Neural crest cell (in vitro differentiated cells): ENCODE data around the gene SHROOM4. TPM values are rescaled to one million over a fixed set of nuclear protein-coding genes. Genes with fewer than 3 reads are reported as not detected.

Source experiments
- DNase-seq: peaks from one replicate; pipeline ENCODE4 v3.0.0; 2021; ENCODE audit warnings: low read depth, mixed read lengths, low spot score
- H3K27ac Mint-ChIP-seq: one replicate; pipeline ENCODE4 v1.8.0; 2021; ENCODE audit warnings: mild to moderate bottlenecking, mixed read lengths; ENCODE audit not compliant: unreplicated experiment
- H3K27me3 Mint-ChIP-seq: 2 replicates; pipeline ENCODE4 v1.8.0; 2021; ENCODE audit warnings: low read depth, mild to moderate bottlenecking, mixed read lengths
- H3K36me3 Mint-ChIP-seq: 2 replicates; pipeline ENCODE4 v1.8.0; 2021; ENCODE audit warnings: low read depth, mild to moderate bottlenecking, mixed read lengths
- H3K4me1 Mint-ChIP-seq: 2 replicates; pipeline ENCODE4 v1.8.0; 2021; ENCODE audit warnings: mixed read lengths
- H3K4me3 Mint-ChIP-seq: one replicate; pipeline ENCODE4 v1.8.0; 2021; ENCODE audit warnings: mild to moderate bottlenecking, mixed read lengths
- H3K9me3 Mint-ChIP-seq: 2 replicates; pipeline ENCODE4 v1.8.0; 2021; ENCODE audit warnings: mixed read lengths
- total RNA-seq: library from RNA; stranded (reverse); gene quantifications from 2 replicates; pipeline ENCODE4 v1.2.1, GENCODE V29; 2021
- TF ChIP-seq, protein P1 (sequence below): fragments of 200-600 bp; sonication (generic); conservative IDR thresholded peaks from 2 replicates; pipeline ENCODE4 v1.5.0; 2021; ENCODE audit warnings: antibody characterized with exemption, mild to moderate bottlenecking

SHROOM4 gene
- total RNA-seq, 1 donor from 2014 or later: 6.2 TPM

DNA sequence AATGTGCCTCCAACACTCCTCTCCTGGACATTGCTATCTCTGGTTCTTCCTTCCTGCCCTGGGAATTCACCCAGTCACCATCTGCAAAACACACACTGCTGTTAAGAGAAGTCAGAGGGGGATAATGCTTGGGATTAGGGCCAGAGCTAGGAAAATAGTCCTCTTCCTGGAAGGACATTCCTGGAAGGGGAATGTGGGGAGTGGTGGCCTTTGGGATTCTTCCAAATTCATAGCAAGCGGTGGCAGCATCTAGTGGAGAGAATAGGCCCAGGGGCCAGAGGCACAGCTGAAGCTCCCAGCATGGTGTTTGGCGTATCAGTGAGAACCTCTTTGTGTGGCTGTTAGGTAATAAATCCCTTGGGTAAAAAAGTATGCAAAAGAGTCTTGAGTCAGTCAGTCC is 34.3 kb downstream of the SHROOM4 start:
- Mint-ChIP-seq H3K4me1 (no peaks in the 10 kb centered on the region), H3K27ac (no peak overlapping the region), H3K27me3 (no peaks in the 10 kb centered on the region), H3K4me3 (no peak overlapping the region), H3K36me3 (peaks cover 2% of the 10 kb centered on the region), H3K9me3 (peaks cover 13% of the 10 kb centered on the region)
- TF ChIP-seq, protein P1, sequence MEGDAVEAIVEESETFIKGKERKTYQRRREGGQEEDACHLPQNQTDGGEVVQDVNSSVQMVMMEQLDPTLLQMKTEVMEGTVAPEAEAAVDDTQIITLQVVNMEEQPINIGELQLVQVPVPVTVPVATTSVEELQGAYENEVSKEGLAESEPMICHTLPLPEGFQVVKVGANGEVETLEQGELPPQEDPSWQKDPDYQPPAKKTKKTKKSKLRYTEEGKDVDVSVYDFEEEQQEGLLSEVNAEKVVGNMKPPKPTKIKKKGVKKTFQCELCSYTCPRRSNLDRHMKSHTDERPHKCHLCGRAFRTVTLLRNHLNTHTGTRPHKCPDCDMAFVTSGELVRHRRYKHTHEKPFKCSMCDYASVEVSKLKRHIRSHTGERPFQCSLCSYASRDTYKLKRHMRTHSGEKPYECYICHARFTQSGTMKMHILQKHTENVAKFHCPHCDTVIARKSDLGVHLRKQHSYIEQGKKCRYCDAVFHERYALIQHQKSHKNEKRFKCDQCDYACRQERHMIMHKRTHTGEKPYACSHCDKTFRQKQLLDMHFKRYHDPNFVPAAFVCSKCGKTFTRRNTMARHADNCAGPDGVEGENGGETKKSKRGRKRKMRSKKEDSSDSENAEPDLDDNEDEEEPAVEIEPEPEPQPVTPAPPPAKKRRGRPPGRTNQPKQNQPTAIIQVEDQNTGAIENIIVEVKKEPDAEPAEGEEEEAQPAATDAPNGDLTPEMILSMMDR: no peak
- DNase-seq: no peak

DNA sequence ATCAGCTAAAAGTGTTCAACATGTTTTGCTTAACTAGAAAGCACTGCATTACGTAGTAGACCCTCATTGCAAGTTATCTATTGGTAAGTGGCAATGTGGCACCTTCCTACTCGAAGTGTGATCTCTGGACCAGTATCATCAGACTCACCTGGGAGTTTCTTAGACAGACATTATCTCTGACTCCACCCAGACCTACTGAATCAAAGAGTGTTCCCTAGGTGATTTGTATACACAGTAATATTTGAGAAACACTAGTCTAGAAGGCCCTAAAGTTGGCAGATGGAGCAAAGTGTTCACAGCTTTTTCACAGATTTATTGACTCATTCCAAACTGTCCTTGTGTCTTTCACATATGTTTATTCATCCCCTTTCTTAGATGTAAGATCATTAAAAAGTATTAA is 35.7 kb downstream of the SHROOM4 start:
- Mint-ChIP-seq H3K9me3 (peaks cover 15% of the 10 kb centered on the region), H3K36me3 (peaks cover 2% of the 10 kb centered on the region), H3K27me3 (no peaks in the 10 kb centered on the region), H3K4me1 (no peaks in the 10 kb centered on the region), H3K27ac (no peak overlapping the region), H3K4me3 (no peak overlapping the region)
- no peak for DNase-seq
- TF ChIP-seq, protein P1: no peak

DNA sequence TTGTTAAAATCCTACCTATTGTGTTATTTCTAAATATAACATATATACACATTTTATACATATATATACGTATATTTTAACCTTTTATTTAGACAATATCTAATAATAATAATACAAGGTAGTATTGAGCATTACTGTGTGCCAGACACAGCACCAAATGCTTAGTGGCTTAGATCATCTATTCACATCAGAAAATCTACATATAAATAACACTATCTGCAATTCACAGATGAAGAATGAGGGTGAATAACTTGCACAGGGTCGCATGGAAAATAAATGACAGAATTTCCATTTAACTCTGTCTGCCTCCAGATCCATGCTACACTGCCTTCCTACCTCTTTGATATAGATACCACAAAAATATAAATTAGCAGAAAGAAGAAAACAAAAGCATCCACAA is 37.7 kb downstream of the SHROOM4 start:
- Mint-ChIP-seq H3K4me1 (no peaks in the 10 kb centered on the region), H3K27ac (no peak overlapping the region), H3K4me3 (no peak overlapping the region), H3K27me3 (no peaks in the 10 kb centered on the region), H3K36me3 (peaks cover 2% of the 10 kb centered on the region), H3K9me3 (peaks cover 10% of the 10 kb centered on the region)
- DNase-seq: no peak
- TF ChIP-seq, protein P1: no peak

DNA sequence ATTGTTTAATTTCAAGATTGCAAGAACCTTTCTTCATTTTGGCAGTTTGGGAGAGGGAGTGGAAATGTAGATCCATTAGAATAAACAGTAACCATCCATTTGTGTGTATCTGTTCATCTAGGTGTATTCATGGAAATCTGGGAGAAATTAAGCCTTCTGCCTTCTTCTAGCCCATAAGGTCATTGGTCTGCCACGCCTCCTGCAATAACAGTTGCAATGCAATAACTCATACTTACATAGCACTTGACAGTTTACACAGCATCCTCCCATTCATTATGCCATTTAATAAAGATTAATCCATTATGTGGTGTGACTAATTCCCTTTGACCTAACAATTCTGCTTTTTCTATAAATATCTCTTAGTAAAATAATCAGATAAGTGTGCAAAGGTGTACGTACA is 42.6 kb downstream of the SHROOM4 start:
- H3K4me1 Mint-ChIP-seq: no peaks in the 10 kb centered on the region
- H3K27ac Mint-ChIP-seq: no peak overlapping the region
- H3K27me3 Mint-ChIP-seq: no peaks in the 10 kb centered on the region
- no peak overlapping the region for H3K4me3 Mint-ChIP-seq
- no peaks in the 10 kb centered on the region for H3K36me3 Mint-ChIP-seq
- TF ChIP-seq, protein P1: no peak
- H3K9me3 Mint-ChIP-seq: peaks cover 2% of the 10 kb centered on the region
- no peak for DNase-seq

DNA sequence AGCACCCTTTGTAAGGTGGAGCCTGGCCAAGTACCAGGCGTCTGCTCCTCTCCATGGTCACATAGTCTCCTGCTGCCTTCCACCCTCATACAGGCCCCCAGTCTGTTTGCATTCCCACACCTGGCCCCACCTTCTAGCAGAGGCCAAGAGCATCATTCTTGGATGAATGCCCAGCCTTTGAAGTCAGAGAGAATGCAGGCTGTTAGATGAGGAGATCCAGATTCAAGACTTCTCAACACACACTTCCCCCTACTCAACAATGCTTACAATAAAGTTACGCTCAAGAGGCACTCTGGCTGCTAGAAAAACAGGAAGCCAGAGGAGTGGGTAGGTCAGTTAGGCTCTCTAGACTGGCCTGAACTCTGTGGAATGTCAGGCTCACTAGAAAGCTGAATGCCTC is 43.3 kb downstream of the SHROOM4 start:
- Mint-ChIP-seq H3K9me3 (peaks cover 2% of the 10 kb centered on the region), H3K27me3 (no peaks in the 10 kb centered on the region), H3K4me3 (no peak overlapping the region), H3K27ac (no peak overlapping the region), H3K36me3 (peaks cover under 1% of the 10 kb centered on the region), H3K4me1 (no peaks in the 10 kb centered on the region)
- DNase-seq: no peak
- TF ChIP-seq, protein P1: no peak
